ENCODE measurements around the gene TSPAN10. TPM values are rescaled to one million over a fixed set of nuclear protein-coding genes. Genes with fewer than 3 reads are reported as not detected.
A peak's percentile ranks its signal among the peaks of the same experiment; 100 is the strongest.
"Not testable (repeated sequence)": the region's sequence is repeated elsewhere in the genome, so short reads cannot be mapped to it uniquely, and the experiment has no call there.

The TSPAN10 gene
- total and polyA plus RNA-seq, 11 donors, result 0.07 to 0.46 (median 0.38) TPM; not detected in 5

GRCh38 chr17:81673561-81674258, 36.7 kb downstream of the TSPAN10 start:
- H3K4me1 ChIP-seq, result peaks cover 0 to 4% (median 0%) of the 10 kb centered on the region in 12 donors
- no peak for DNase-seq
- no peak overlapping the region for H3K4me3 ChIP-seq
- H3K27ac ChIP-seq, result no peak overlapping the region
- no peaks in the 10 kb centered on the region for H3K27me3 ChIP-seq
- H3K9me3 ChIP-seq, result no peaks in the 10 kb centered on the region
- H3K36me3 ChIP-seq, result peaks cover 0 to 64% (median 47%) of the 10 kb centered on the region in 9 donors
- no peak for ATAC-seq
- 83 to 88% (median 84%) methylated on average over 17 to 18 of the region's 18 CpGs for WGBS, 4 donors
- intact Hi-C loops (cut with DNase I), result no loop called here
- TF ChIP-seq CTCF (IDR thresholded peaks at IDR 0.05), result no peak
- no peak for TF ChIP-seq POLR2A (IDR thresholded peaks at IDR 0.05)

- ATAC-seq, H3K27me3 ChIP-seq, H3K27ac ChIP-seq, DNase-seq, H3K9me3 ChIP-seq, H3K4me3 ChIP-seq: not testable (repeated sequence)
- intact Hi-C loops (cut with DNase I), result loop anchor here in 1 of 10 donors (2.0 kb wide), 1 partner anchor 35 kb away; no protein-coding TSS in a partner anchor
- peaks cover 0 to 49% (median 35%) of the 10 kb centered on the region in 9 donors for H3K36me3 ChIP-seq
- peaks cover 0 to 12% (median 0%) of the 10 kb centered on the region in 12 donors for H3K4me1 ChIP-seq
- WGBS, 4 donors, result 34 to 43% (median 40%) methylated on average over 18 of the region's 18 CpGs
- TF ChIP-seq CTCF (IDR thresholded peaks at IDR 0.05), result peak; percentile 34 to 66 (median 58)
Measured at GRCh38 chr17:81675515-81676221, 38.7 kb downstream of the TSPAN10 start.

GRCh38 chr17:81676906-81677305, 39.9 kb downstream of the TSPAN10 start:
- ATAC-seq (no peak), DNase-seq (no peak)
- Histone ChIP-seq H3K27ac (no peak overlapping the region), H3K9me3 (no peaks in the 10 kb centered on the region), H3K4me3 (no peak overlapping the region), H3K36me3 (peaks cover 0 to 41% (median 25%) of the 10 kb centered on the region in 9 donors), H3K4me1 (peaks cover 0 to 19% (median under 1%) of the 10 kb centered on the region in 12 donors), H3K27me3 (no peaks in the 10 kb centered on the region)
- 91 to 93% (median 92%) methylated on average over 9 to 17 of the region's 17 CpGs for WGBS, 4 donors
- intact Hi-C loops (cut with DNase I), result loop anchor here in 1 of 10 donors (2.0 kb wide), 1 partner anchor 34 kb away; no protein-coding TSS in a partner anchor
- TF ChIP-seq POLR2A (IDR thresholded peaks at IDR 0.05) (no peak), CTCF (IDR thresholded peaks at IDR 0.05) (no peak)

GRCh38 chr17:81680150-81680549, 43.2 kb downstream of the TSPAN10 start:
- Histone ChIP-seq H3K36me3 (peaks cover 0 to 18% (median 4%) of the 10 kb centered on the region in 9 donors), H3K9me3 (no peaks in the 10 kb centered on the region), H3K27me3 (no peaks in the 10 kb centered on the region), H3K4me3 (no peak overlapping the region), H3K27ac (peak overlapping the region in 1 of 12 donors; percentile 2), H3K4me1 (peaks cover 5 to 41% (median 20%) of the 10 kb centered on the region in 12 donors)
- TF ChIP-seq CTCF (IDR thresholded peaks at IDR 0.05) (no peak), POLR2A (IDR thresholded peaks at IDR 0.05) (no peak)
- intact Hi-C loops (cut with DNase I), result no loop called here
- ATAC-seq (no peak), DNase-seq (no peak)
- WGBS, 4 donors, result 67 to 74% (median 72%) methylated on average over 11 of the region's 11 CpGs

Data from heart left ventricle (tissue), 16 donors.